Stimulated activated CD4-positive, alpha-beta T cell treated with anti-CD3 and anti-CD28 coated beads, Interleukin-1b, Interleukin-23, amount 100 ng/mL, for 1 hour (primary cell): ENCODE data around the gene PCDHA7.
"Not testable (repeated sequence)": the region's sequence is repeated elsewhere in the genome, so short reads cannot be mapped to it uniquely, and the experiment has no call there.

ENCODE experiments used
- DNase-seq, 2 donors: peaks; one replicate each; pipeline ENCODE4 v3.0.0-alpha.2; 2020; ENCODE audit warnings: low read depth in 2 of 2

PCDHA7 gene, protein sequence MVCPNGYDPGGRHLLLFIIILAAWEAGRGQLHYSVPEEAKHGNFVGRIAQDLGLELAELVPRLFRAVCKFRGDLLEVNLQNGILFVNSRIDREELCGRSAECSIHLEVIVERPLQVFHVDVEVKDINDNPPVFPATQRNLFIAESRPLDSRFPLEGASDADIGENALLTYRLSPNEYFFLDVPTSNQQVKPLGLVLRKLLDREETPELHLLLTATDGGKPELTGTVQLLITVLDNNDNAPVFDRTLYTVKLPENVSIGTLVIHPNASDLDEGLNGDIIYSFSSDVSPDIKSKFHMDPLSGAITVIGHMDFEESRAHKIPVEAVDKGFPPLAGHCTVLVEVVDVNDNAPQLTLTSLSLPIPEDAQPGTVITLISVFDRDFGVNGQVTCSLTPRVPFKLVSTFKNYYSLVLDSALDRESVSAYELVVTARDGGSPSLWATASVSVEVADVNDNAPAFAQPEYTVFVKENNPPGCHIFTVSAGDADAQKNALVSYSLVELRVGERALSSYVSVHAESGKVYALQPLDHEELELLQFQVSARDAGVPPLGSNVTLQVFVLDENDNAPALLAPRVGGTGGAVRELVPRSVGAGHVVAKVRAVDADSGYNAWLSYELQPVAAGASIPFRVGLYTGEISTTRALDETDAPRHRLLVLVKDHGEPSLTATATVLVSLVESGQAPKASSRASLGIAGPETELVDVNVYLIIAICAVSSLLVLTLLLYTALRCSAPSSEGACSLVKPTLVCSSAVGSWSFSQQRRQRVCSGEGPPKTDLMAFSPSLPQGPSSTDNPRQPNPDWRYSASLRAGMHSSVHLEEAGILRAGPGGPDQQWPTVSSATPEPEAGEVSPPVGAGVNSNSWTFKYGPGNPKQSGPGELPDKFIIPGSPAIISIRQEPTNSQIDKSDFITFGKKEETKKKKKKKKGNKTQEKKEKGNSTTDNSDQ

DNA sequence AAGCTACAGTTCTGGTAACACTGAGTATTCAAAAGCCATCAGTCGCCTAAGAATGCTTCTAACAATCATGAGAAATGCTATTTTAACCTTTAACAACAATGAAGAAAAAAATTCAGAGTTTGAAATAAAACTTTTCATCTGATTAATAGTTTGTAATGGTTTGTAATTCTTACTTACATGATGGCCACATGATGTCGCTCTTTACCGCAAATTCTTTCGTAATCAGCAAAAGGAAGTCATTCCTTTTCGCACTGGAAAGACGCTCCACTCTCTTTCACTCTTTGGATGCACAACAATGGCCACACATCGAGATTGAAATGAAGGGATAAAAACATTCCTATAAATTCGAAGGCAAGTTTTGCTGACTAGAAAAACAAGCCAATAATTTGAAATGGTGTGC is at the start of gene PCDHA7:
Gene PCDHA7, plus strand, starts transcription at position 277 of the 400 bp plus-strand sequence. Its CDS starts 115 bp downstream, at position 392.
- no peak for DNase-seq

DNA sequence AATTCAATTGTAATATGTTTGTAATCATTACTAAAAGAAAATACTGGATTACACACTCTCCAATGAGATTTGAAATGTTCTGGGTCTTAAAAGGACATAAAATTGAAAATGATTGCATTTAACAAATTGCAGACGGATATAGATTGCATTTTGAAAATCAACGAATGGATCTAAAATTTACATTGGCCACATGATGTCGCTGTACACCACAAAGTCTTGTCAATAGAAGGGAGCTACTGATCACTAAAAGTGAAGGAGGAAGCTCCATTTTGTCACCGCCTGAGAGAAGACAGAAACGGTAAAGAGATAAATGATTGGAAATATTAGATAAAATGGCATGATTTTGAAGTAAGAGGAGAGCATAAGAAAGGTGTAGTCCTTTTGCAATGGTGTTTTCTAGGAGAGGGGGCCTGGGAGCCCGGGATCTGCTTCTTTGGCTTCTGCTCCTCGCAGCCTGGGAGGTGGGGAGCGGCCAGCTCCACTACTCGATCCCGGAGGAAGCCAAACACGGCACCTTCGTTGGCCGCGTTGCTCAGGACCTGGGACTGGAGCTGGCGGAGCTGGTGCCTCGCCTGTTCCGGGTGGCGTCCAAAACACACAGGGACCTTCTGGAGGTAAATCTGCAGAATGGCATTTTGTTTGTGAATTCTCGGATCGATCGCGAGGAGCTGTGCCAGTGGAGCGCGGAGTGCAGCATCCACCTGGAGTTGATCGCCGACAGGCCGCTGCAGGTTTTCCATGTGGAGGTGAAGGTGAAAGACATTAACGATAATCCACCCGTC is 48.0 kb upstream of the PCDHA7 start, which contains the start of gene PCDHA1:
Gene PCDHA1, plus strand, starts transcription at position 236 of the 782 bp plus-strand sequence.
- DNase-seq, result no peak

DNA sequence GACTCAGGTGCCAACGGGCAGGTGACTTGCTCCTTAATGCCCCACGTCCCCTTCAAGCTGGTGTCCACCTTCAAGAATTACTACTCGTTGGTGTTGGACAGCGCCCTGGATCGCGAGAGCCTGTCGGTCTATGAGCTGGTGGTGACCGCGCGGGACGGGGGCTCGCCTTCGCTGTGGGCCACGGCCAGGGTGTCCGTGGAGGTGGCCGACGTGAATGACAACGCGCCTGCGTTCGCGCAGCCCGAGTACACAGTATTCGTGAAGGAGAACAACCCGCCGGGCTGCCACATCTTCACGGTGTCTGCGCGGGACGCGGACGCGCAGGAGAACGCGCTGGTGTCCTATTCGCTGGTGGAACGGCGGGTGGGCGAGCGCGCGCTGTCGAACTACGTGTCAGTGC is 46.6 kb upstream of the PCDHA7 start:
- DNase-seq, result not testable (repeated sequence)

DNA sequence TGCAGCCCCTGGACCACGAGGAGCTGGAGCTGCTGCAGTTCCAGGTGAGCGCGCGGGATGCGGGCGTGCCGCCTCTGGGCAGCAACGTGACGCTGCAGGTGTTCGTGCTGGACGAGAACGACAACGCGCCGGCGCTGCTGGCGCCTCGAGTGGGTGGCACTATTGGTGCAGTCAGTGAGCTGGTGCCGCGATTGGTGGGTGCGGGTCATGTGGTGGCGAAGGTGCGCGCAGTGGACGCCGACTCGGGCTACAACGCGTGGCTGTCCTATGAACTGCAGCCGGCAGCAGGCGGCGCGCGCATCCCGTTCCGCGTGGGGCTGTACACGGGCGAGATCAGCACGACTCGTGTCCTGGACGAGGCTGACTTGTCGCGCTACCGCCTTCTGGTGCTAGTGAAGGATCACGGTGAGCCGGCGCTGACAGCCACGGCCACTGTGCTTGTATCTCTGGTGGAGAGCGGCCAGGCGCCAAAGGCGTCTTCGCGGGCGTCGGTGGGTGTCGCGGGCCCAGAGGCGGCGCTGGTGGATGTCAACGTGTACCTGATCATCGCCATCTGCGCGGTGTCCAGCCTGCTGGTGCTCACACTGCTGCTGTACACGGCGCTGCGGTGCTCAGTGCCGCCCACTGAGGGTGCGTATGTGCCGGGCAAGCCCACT is 46.1 kb upstream of the PCDHA7 start:
- DNase-seq, result not testable (repeated sequence)

DNA sequence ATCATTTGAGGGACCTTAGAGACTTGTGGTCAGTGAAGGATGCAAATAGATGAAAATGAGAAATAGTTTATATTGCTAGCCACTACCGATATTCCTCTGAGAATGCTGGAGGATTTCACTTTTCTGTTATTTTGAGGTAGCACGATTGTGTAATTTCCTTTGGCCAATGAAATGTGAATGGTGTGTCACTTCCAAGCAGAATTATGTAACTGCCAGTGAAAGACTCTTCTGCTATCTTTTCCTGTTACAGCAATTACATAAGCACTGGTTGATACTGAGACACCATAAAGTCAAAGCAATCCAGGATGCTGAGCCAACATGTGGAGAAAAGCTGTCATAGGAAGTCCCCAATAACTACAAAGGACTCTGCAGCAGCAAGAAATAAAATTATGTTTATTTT is 43.0 kb upstream of the PCDHA7 start:
- DNase-seq, result no peak

DNA sequence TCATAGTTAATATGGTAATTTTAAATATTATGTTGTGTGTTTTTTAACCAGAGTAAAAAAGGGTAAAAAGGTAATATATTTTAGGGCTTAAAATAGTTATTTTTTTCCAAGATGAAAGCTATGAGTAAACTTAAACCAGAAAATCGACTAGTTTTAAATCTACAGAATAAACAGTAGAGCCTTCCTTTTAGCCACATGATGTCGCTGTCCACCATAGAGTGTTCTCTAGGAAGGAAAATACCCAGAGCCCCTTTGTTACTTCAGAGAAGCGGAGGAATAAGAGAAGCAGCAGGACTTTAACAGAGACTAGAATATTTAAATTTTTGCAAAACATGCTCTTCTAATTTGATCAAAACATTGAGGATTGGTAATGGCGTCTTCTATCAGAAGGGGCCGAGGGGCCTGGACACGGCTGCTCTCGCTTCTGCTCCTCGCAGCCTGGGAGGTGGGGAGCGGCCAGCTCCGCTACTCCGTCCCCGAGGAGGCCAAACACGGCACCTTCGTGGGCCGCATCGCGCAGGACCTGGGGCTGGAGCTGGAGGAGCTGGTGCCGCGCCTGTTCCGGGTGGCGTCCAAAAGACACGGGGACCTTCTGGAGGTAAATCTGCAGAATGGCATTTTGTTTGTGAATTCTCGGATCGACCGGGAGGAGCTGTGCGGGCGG is 39.3 kb upstream of the PCDHA7 start, which contains the start of gene PCDHA2:
Gene PCDHA2, plus strand, starts transcription at position 258 of the 664 bp plus-strand sequence.
- no peak for DNase-seq

DNA sequence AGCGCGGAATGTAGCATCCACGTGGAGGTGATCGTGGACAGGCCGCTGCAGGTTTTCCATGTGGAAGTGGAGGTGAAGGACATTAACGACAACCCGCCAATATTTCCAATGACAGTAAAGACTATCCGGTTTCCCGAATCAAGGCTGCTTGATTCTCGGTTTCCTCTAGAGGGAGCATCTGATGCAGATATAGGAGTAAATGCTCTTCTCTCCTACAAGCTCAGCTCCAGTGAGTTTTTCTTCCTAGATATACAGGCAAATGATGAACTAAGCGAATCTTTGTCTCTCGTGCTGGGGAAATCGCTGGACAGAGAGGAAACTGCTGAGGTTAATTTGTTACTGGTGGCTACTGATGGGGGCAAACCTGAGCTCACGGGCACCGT is 38.8 kb upstream of the PCDHA7 start:
- DNase-seq, result no peak

DNA sequence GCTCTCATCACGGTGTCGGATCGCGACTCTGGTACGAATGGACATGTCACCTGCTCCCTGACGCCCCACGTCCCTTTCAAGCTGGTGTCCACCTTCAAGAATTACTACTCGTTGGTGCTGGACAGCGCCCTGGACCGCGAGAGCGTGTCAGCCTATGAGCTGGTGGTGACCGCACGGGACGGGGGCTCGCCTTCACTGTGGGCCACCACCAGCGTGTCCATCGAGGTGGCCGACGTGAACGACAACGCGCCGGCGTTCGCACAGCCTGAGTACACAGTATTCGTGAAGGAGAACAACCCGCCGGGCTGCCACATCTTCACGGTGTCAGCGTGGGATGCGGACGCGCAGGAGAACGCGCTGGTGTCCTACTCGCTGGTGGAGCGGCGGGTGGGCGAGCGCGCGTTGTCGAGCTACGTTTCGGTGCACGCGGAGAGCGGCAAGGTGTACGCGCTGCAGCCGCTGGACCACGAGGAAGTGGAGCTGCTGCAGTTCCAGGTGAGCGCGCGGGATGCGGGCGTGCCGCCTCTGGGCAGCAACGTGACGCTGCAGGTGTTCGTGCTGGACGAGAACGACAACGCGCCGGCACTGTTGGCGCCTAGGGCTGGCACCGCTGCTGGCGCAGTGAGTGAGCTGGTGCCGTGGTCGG is 37.9 kb upstream of the PCDHA7 start:
- DNase-seq, result not testable (repeated sequence)

DNA sequence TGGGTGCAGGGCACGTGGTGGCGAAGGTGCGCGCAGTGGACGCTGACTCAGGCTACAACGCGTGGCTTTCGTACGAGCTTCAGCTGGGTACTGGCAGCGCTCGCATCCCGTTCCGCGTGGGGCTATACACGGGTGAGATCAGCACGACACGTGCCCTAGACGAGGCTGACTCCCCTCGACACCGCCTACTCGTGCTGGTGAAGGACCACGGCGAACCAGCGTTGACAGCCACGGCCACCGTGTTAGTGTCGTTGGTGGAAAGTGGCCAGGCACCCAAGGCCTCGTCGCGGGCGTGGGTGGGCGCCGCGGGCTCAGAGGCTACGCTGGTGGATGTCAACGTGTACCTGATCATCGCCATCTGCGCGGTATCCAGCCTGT is 37.4 kb upstream of the PCDHA7 start:
- DNase-seq, result no peak

DNA sequence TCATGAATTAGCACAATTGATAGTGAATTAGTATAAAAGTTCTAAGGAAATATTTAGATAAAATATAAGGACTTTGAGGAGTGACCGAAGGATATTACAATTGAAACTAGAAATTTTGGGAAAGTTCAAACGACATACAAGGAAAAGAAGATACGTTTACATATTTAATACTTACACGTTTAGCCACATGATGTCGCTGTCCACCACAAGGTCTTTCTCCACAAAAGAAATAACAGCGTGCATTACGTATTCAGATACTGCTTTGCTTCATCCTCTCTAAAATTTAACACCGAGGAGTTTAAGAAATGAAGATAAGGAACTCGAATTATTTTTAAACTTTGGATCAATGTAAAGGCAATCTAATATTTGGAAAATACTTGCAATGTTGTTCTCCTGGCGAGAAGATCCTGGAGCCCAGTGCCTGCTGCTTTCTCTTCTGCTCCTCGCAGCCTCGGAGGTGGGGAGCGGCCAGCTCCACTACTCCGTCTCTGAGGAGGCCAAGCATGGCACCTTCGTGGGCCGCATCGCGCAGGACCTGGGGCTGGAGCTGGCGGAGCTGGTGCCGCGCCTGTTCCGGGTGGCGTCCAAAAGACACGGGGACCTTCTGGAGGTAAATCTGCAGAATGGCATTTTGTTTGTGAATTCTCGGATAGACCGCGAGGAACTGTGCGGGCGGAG is 33.1 kb upstream of the PCDHA7 start, which contains the start of gene PCDHA3:
Gene PCDHA3, plus strand, starts transcription at position 242 of the 678 bp plus-strand sequence.
- DNase-seq, result no peak

DNA sequence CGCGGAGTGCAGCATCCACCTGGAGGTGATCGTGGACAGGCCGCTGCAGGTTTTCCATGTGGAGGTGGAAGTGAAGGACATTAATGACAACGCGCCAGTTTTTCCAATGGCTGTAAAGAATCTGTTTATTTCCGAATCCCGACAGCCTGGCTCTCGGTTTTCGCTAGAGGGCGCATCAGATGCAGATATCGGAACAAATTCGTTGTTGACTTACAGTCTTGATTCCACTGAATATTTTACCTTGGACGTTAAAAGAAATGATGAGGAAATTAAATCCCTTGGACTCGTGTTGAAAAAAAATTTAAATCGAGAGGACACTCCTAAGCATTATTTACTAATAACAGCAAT is 32.6 kb upstream of the PCDHA7 start:
- DNase-seq, result no peak

DNA sequence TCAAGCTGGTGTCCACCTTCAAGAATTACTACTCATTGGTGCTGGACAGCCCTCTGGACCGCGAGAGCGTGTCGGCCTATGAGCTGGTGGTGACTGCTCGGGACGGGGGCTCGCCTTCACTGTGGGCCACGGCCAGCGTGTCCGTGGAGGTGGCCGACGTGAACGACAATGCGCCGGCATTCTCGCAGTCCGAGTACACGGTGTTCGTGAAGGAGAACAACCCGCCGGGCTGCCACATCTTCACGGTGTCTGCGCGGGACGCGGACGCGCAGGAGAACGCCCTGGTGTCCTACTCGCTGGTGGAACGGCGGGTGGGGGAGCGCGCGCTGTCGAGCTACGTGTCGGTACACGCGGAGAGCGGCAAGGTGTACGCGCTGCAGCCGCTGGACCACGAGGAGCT is 31.7 kb upstream of the PCDHA7 start:
- not testable (repeated sequence) for DNase-seq

DNA sequence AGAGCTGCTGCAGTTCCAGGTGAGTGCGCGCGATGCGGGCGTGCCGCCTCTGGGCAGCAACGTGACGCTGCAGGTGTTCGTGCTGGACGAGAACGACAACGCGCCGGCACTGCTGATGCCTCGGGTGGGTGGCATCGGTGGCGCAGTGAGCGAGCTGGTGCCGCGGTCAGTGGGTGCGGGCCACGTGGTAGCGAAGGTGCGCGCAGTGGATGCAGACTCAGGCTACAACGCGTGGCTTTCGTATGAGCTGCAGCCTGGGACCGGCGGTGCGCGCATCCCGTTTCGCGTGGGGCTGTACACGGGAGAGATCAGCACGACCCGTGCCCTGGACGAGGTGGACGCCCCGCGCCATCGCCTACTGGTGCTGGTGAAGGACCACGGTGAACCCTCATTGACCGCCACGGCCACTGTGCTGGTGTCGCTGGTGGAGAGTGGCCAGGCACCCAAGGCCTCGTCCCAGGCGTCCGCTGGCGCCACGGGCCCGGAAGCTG is 31.2 kb upstream of the PCDHA7 start:
- DNase-seq, result no peak

DNA sequence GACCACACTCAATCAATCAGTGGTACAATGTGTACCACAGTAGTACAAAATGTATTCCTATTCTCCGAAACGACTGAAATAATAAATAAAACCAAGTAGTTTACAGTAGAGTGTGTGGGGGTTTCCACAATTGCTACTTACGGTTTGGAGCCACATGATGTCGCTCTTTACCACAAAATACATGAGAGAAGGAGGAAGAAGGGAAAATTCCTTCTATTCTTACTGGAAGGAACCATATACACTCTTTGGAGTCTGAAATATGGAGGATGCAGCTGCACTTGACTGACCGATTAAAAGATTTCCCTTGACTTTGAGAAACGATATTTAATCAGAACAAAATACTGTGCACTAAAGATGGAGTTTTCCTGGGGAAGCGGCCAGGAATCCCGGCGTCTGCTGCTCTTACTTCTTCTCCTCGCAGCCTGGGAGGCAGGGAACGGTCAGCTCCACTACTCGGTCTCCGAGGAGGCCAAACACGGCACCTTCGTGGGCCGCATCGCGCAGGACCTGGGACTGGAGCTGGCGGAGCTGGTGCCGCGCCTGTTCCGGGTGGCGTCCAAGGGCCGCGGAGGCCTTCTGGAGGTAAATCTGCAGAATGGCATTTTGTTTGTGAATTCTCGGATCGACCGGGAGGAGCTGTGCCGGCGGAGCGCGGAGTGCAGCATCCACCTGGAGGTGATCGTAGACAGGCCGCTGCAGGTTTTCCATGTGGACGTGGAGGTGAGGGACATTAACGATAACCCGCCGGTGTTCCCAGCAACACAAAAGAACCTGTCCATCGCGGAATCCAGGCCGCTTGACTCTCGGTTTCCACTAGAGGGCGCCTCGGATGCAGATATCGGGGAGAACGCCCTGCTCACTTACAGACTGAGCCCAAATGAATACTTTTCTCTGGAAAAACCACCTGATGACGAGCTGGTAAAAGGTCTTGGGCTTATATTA is 27.0 kb upstream of the PCDHA7 start, which contains the start of gene PCDHA4:
Gene PCDHA4, plus strand, starts transcription at position 235 of the 942 bp plus-strand sequence.
- no peak for DNase-seq

DNA sequence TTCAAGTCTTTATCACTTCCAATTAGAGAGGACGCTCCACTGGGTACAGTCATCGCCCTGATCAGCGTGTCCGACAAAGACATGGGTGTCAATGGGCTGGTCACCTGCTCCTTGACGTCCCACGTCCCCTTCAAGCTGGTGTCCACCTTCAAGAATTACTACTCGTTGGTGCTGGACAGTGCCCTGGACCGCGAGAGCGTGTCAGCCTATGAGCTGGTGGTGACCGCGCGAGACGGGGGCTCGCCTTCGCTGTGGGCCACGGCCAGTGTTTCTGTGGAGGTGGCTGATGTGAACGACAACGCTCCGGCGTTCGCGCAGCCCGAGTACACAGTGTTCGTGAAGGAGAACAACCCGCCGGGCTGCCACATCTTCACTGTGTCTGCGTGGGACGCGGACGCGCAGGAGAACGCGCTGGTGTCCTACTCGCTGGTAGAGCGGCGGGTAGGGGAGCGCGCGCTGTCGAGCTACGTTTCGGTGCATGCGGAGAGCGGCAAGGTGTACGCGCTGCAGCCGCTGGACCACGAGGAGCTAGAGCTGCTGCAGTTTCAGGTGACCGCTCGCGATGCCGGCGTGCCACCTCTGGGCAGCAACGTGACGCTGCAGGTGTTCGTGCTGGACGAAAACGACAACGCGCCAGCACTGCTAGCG is 25.7 kb upstream of the PCDHA7 start:
- not testable (repeated sequence) for DNase-seq

DNA sequence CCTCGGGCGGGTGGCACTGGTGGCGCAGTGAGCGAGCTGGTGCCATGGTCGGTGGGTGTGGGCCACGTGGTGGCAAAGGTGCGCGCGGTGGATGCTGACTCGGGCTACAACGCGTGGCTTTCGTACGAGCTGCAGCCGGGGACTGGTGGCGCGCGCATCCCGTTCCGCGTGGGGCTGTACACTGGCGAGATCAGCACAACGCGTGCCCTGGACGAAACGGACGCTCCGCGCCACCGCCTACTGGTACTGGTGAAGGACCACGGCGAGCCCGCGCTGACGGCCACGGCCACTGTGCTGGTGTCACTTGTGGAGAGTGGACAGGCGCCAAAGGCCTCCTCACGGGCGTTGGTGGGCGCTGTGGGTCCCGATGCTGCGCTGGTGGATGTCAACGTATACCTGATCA is 25.2 kb upstream of the PCDHA7 start:
- no peak for DNase-seq
